ENCODE measurements around the gene RBMS1. TPM values are rescaled to one million over a fixed set of nuclear protein-coding genes. Genes with fewer than 3 reads are reported as not detected.
A peak's percentile ranks its signal among the peaks of the same experiment; 100 is the strongest.

RBMS1 gene
- total and polyA plus RNA-seq, 2 of the 13 experiments (the other 11 are each of a cell fraction or from before 2014, with no cell fraction given): 55.5 to 110 TPM

DNA sequence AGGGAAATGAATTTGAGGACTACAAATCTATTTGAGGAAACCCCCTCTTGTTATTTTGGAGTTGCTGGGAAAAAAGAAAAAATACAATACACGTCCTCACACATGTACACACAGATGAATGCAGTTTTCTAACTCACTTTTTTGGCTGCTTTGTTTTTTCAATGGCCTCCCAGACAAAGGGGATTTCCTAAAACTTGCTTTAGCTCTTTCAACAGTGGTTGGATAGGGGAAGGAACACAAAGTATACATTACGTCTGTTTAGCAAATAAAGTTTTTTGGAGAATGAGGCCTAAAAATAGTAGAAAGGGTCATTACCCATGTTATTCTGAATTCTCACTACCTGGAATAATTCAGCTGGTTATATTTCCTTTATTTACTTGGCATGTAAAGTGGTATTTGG is 168.2 kb downstream of the RBMS1 start (continued):
- TF ChIP-seq, protein P1, sequence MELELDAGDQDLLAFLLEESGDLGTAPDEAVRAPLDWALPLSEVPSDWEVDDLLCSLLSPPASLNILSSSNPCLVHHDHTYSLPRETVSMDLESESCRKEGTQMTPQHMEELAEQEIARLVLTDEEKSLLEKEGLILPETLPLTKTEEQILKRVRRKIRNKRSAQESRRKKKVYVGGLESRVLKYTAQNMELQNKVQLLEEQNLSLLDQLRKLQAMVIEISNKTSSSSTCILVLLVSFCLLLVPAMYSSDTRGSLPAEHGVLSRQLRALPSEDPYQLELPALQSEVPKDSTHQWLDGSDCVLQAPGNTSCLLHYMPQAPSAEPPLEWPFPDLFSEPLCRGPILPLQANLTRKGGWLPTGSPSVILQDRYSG (CRISPR knock-in tag; IDR thresholded peaks at IDR 0.05): no peak
- TF ChIP-seq, protein P2, sequence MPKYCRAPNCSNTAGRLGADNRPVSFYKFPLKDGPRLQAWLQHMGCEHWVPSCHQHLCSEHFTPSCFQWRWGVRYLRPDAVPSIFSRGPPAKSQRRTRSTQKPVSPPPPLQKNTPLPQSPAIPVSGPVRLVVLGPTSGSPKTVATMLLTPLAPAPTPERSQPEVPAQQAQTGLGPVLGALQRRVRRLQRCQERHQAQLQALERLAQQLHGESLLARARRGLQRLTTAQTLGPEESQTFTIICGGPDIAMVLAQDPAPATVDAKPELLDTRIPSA (CRISPR knock-in tag; IDR thresholded peaks at IDR 0.05; ENCODE audit: borderline replicate concordance): no peak
- TF ChIP-seq, protein P3, sequence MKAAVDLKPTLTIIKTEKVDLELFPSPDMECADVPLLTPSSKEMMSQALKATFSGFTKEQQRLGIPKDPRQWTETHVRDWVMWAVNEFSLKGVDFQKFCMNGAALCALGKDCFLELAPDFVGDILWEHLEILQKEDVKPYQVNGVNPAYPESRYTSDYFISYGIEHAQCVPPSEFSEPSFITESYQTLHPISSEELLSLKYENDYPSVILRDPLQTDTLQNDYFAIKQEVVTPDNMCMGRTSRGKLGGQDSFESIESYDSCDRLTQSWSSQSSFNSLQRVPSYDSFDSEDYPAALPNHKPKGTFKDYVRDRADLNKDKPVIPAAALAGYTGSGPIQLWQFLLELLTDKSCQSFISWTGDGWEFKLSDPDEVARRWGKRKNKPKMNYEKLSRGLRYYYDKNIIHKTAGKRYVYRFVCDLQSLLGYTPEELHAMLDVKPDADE (CRISPR knock-in tag; IDR thresholded peaks at IDR 0.05): no peak

DNA sequence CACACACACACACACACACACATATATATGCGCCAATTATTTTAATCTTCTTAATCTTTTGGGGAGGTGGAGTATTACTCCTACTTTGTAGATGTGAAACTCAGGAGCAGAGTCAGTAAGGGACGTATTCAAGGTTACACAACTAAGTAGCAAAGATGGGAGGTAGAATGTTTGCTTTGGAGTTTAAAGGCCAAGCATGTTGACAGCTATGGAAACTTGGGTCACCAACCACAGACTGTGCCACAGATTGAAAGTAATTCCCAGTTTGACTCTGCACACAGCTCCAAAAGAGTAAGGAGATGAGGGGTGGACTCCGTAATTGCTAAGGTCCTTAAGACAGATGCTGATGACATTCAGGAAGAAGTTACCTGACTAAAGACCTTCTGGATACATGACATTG is 168.7 kb downstream of the RBMS1 start:
- no peaks in the 10 kb centered on the region for H3K27me3 ChIP-seq (ENCODE audit: control insufficient read depth in 1 of 2, insufficient read depth in 2 of 2, low read length in 2 of 2)
- H4K20me1 ChIP-seq (ENCODE audit: insufficient read depth, low read length): peaks cover 39% of the 10 kb centered on the region
- intact Hi-C loops (cut with micrococcal nuclease; ENCODE audit: unreplicated experiment) (loop anchor here (1.0 to 2.0 kb wide), 3 partner anchors 168 to 645 kb away; partner anchors contain the start of gene RBMS1), in situ Hi-C loops (cut with HindIII; ENCODE audit: extremely low pct_ligation_motif_present, low pct_unique_long_range_greater_than_20kb) (no loop called here)
- FAIRE-seq: peak; percentile 54
- H3K9ac ChIP-seq (ENCODE audit: insufficient read depth, low read depth, low read length): no peak overlapping the region
- no TSS peak for BruUV-seq (replicated peaks)
- H3K36me3 ChIP-seq (replicated peaks in 1 of 2; ENCODE audit: control insufficient read depth in 1 of 2, insufficient read depth in 2 of 2, low read length in 2 of 2): no peaks in the 10 kb centered on the region
- H3K9me3 ChIP-seq (ENCODE audit: low read length): no peaks in the 10 kb centered on the region
- no peak overlapping the region for H3K4me3 ChIP-seq (replicated peaks in 1 of 3; ENCODE audit: insufficient read depth in 1 of 3, low read depth in 2 of 3, low read length in 3 of 3)
- ChIA-PET CTCF (ENCODE audit: low intra/inter-chr PET ratio, low total read pairs) (interaction anchor here (1.2 to 2.0 kb wide), 2 partner anchors 646 to 739 kb away, joined by 3 to 7 read pairs; no protein-coding TSS in a partner anchor), POLR2A (interaction anchor here (1.0 to 1.7 kb wide), 2 partner anchors 55 to 167 kb away, joined by 3 to 4 read pairs; no protein-coding TSS in a partner anchor)
- peak; percentile 84 for ATAC-seq
- DNase-seq (ENCODE audit: low spot score): peak; percentile 77
- H2AFZ ChIP-seq (ENCODE audit: low read length): no peak overlapping the region
- peak overlapping the region; percentile 32 for H3K4me2 ChIP-seq (ENCODE audit: low read depth, low read length)
- H3K27ac ChIP-seq (ENCODE audit: extremely low read length, insufficient read depth, low read length): peak overlapping the region; percentile 33
- peaks cover 39% of the 10 kb centered on the region for H3K4me1 ChIP-seq (ENCODE audit: insufficient read depth, low read length)
- WGBS (ENCODE audit: low lambda C conversion rate): 46% methylated on average over 3 of the region's 3 CpGs
- peaks cover 15% of the 10 kb centered on the region for H3K79me2 ChIP-seq (ENCODE audit: insufficient read depth, low read length)
- TF ChIP-seq SSRP1 (CRISPR knock-in tag; IDR thresholded peaks at IDR 0.05): no peak
- TF ChIP-seq, protein P4, sequence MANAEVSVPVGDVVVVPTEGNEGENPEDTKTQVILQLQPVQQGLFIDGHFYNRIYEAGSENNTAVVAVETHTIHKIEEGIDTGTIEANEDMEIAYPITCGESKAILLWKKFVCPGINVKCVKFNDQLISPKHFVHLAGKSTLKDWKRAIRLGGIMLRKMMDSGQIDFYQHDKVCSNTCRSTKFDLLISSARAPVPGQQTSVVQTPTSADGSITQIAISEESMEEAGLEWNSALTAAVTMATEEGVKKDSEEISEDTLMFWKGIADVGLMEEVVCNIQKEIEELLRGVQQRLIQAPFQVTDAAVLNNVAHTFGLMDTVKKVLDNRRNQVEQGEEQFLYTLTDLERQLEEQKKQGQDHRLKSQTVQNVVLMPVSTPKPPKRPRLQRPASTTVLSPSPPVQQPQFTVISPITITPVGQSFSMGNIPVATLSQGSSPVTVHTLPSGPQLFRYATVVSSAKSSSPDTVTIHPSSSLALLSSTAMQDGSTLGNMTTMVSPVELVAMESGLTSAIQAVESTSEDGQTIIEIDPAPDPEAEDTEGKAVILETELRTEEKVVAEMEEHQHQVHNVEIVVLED (CRISPR knock-in tag; IDR thresholded peaks at IDR 0.05; ENCODE audit: borderline replicate concordance): no peak
- no peak for TF ChIP-seq DNMT1 (CRISPR knock-in tag; IDR thresholded peaks at IDR 0.05)
- TF ChIP-seq, protein P5, sequence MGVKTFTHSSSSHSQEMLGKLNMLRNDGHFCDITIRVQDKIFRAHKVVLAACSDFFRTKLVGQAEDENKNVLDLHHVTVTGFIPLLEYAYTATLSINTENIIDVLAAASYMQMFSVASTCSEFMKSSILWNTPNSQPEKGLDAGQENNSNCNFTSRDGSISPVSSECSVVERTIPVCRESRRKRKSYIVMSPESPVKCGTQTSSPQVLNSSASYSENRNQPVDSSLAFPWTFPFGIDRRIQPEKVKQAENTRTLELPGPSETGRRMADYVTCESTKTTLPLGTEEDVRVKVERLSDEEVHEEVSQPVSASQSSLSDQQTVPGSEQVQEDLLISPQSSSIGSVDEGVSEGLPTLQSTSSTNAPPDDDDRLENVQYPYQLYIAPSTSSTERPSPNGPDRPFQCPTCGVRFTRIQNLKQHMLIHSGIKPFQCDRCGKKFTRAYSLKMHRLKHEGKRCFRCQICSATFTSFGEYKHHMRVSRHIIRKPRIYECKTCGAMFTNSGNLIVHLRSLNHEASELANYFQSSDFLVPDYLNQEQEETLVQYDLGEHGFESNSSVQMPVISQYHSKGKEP (CRISPR knock-in tag; IDR thresholded peaks at IDR 0.05): no peak
- no peak for TF ChIP-seq POLR2AphosphoS2 (IDR thresholded peaks at IDR 0.05; ENCODE audit: low read depth, low read length)
- TF ChIP-seq, protein P6, sequence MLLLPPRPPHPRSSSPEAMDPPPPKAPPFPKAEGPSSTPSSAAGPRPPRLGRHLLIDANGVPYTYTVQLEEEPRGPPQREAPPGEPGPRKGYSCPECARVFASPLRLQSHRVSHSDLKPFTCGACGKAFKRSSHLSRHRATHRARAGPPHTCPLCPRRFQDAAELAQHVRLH (CRISPR knock-in tag; IDR thresholded peaks at IDR 0.05; ENCODE audit: borderline replicate concordance, low read depth): no peak
- TF ChIP-seq, protein P7, sequence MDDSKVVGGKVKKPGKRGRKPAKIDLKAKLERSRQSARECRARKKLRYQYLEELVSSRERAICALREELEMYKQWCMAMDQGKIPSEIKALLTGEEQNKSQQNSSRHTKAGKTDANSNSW (CRISPR knock-in tag; IDR thresholded peaks at IDR 0.05; ENCODE audit: borderline replicate concordance): no peak
- peak; percentile 83 for TF ChIP-seq CEBPG (CRISPR knock-in tag; IDR thresholded peaks at IDR 0.05)
- TF ChIP-seq DR1 (CRISPR knock-in tag; IDR thresholded peaks at IDR 0.05): no peak
- no peak for TF ChIP-seq HMGA1 (CRISPR knock-in tag; conservative IDR thresholded peaks at IDR 0.05)
- peak; percentile 63; the same call in 1 of the 2 replicates for TF ChIP-seq FOXO1 (CRISPR knock-in tag; IDR thresholded peaks at IDR 0.05)
- TF ChIP-seq U2AF2 (IDR thresholded peaks at IDR 0.05; ENCODE audit: low read depth, low read length): no peak

Measured in HepG2 (cell line).